ENCODE data around the gene DSN1.

DSN1 gene

GRCh38 chr20:36794116-36794474 lies 20.5 kb upstream of the DSN1 start:
- DNase-seq, result no peak

- DNase-seq, result no peak
Observed at GRCh38 chr20:36793294-36794115, 19.9 kb upstream of the DSN1 start.

GRCh38 chr20:36792422-36792821 lies 18.9 kb upstream of the DSN1 start:
- DNase-seq, result peak; percentile 16 to 31 (median 26)

GRCh38 chr20:36791862-36792261 lies 18.3 kb upstream of the DSN1 start:
- DNase-seq, result no peak

GRCh38 chr20:36786663-36787062 lies 13.1 kb upstream of the DSN1 start:
- no peak for DNase-seq

GRCh38 chr20:36786246-36786645 lies 12.7 kb upstream of the DSN1 start:
- DNase-seq, result no peak

- no peak for DNase-seq
Observed at GRCh38 chr20:36785308-36785707, 11.7 kb upstream of the DSN1 start.

- DNase-seq, result no peak
Observed at GRCh38 chr20:36784900-36785299, 11.3 kb upstream of the DSN1 start.

GRCh38 chr20:36784116-36784515 lies 10.6 kb upstream of the DSN1 start:
- no peak for DNase-seq

GRCh38 chr20:36779656-36780025 lies 6.1 kb upstream of the DSN1 start:
- no peak for DNase-seq

GRCh38 chr20:36778831-36779655 lies 5.5 kb upstream of the DSN1 start:
- no peak for DNase-seq

- DNase-seq, result no peak
Observed at GRCh38 chr20:36777576-36777975, 4.0 kb upstream of the DSN1 start.

- DNase-seq, result no peak
Observed at GRCh38 chr20:36777167-36777566, 3.6 kb upstream of the DSN1 start.

GRCh38 chr20:36775826-36776225 lies 2.3 kb upstream of the DSN1 start:
- DNase-seq, result peak; percentile 31 to 45 (median 37)

GRCh38 chr20:36775196-36775595 lies 1.6 kb upstream of the DSN1 start:
- DNase-seq, result no peak

- DNase-seq, result no peak
Observed at GRCh38 chr20:36773107-36773596, 411 bp downstream of the DSN1 start.

GRCh38 chr20:36770680-36771079 lies 2.9 kb downstream of the DSN1 start:
- DNase-seq, result no peak

- no peak for DNase-seq
Observed at GRCh38 chr20:36768768-36769430, 4.7 kb downstream of the DSN1 start.

- no peak for DNase-seq
Observed at GRCh38 chr20:36761125-36761524, 12.4 kb downstream of the DSN1 start.

GRCh38 chr20:36760647-36761046 lies 12.9 kb downstream of the DSN1 start:
- DNase-seq, result no peak

- DNase-seq, result no peak
Observed at GRCh38 chr20:36758276-36758675, 15.3 kb downstream of the DSN1 start.

- DNase-seq, result peak in 2 of 3 donors; percentile 47 to 50
Observed at GRCh38 chr20:36756496-36756895, 17.1 kb downstream of the DSN1 start.

GRCh38 chr20:36754656-36755222 lies 18.8 kb downstream of the DSN1 start:
- DNase-seq, result peak; percentile 68 to 75 (median 72)

Measured in suppressor macrophage treated with lipopolysaccharide for 1 hour (primary cell).